GM23248 (cell line): ENCODE results near the gene RSPH3.

Experiments
- EZH2 ChIP-seq: fragments of 200-600 bp; sonication (generic); IDR thresholded peaks from 2 replicates; pipeline ENCODE4 v1.6.1; 2018; ENCODE audit warnings: antibody characterized with exemption, mild to moderate bottlenecking; ENCODE audit not compliant: insufficient read depth, poor library complexity, severe bottlenecking
- EZH2phosphoT487 ChIP-seq: fragments of 200-600 bp; sonication (generic); IDR thresholded peaks from 2 replicates; pipeline ENCODE4 v1.6.1; 2018; ENCODE audit warnings: antibody characterized with exemption, moderate library complexity, mild to moderate bottlenecking, low read depth; ENCODE audit not compliant: insufficient read depth

DNA sequence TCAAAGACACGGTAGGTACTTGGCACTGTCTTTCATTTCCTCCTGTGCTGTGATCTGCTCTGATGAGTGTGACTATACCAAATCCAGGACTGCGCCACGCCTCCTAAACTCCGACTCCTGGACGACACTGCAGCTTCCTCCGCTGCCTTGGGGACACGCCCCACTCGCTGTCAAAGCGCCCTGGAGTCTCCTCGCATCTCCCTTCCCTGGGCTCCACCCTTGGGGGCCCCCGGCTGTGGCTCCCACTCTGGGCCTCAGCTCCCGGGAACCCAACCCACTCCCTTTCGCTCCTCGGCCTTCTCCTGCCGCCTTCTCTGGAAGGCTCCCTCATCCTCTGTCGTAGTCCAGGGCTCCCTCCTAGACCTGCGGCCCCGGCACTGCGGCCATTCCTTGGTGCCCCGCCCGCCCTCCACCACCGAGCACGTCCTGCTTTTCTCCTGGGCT lies 61.2 kb downstream of the RSPH3 start:
- no peak for TF ChIP-seq EZH2
- TF ChIP-seq EZH2phosphoT487, result no peak
